Transverse colon (tissue), 4 donors: ENCODE measurements around the gene C11orf54.

Experiments used
- POLR2AphosphoS5 ChIP-seq, 3 donors: sonication (generic); formaldehyde crosslinking; IDR thresholded peaks; one replicate each; pipeline ENCODE4 v1.6.1; 2016; ENCODE audit warnings: antibody characterized with exemption in 3 of 3
- TF ChIP-seq, protein P1 (sequence below), 5 experiments: fragments of 200-600 bp in 3 of 5; fragments of 450-650 bp in 2 of 5; sonication (generic) in 3 of 5; IDR thresholded peaks; 1 replicate in 2 of 5; 2 replicates in 3 of 5; pipeline ENCODE4 v1.5.1; 2016 to 2017; ENCODE audit warnings: antibody characterized with exemption in 5 of 5, inconsistent platforms in 3 of 5, mild to moderate bottlenecking in 2 of 5, moderate library complexity in 1 of 5

- TF ChIP-seq, protein P1, sequence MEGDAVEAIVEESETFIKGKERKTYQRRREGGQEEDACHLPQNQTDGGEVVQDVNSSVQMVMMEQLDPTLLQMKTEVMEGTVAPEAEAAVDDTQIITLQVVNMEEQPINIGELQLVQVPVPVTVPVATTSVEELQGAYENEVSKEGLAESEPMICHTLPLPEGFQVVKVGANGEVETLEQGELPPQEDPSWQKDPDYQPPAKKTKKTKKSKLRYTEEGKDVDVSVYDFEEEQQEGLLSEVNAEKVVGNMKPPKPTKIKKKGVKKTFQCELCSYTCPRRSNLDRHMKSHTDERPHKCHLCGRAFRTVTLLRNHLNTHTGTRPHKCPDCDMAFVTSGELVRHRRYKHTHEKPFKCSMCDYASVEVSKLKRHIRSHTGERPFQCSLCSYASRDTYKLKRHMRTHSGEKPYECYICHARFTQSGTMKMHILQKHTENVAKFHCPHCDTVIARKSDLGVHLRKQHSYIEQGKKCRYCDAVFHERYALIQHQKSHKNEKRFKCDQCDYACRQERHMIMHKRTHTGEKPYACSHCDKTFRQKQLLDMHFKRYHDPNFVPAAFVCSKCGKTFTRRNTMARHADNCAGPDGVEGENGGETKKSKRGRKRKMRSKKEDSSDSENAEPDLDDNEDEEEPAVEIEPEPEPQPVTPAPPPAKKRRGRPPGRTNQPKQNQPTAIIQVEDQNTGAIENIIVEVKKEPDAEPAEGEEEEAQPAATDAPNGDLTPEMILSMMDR (IDR thresholded peaks at IDR 0.05), result no peak
- no peak for TF ChIP-seq POLR2AphosphoS5 (IDR thresholded peaks at IDR 0.05)
Observed at GRCh38 chr11:93717501-93717900, 24.0 kb upstream of the C11orf54 start.
